ENCODE data around the gene TMEM243.

GRCh38 chr7:87263537-87263936 lies 44.0 kb upstream of the TMEM243 start:
- no peak for TF ChIP-seq CTCF (IDR thresholded peaks at IDR 0.05)
- TF ChIP-seq ZFX (IDR thresholded peaks at IDR 0.05; ENCODE audit: borderline replicate concordance) = no peak
